GM04504 (cell line): ENCODE measurements around the gene NT5C2.
"Not testable (repeated sequence)": the region's sequence is repeated elsewhere in the genome, so short reads cannot be mapped to it uniquely, and the experiment has no call there.

Experiments
- DNase-seq: peaks from one replicate; pipeline ENCODE4 v3.0.0-alpha.2; 2012; ENCODE audit warnings: low read depth

Gene NT5C2

DNA sequence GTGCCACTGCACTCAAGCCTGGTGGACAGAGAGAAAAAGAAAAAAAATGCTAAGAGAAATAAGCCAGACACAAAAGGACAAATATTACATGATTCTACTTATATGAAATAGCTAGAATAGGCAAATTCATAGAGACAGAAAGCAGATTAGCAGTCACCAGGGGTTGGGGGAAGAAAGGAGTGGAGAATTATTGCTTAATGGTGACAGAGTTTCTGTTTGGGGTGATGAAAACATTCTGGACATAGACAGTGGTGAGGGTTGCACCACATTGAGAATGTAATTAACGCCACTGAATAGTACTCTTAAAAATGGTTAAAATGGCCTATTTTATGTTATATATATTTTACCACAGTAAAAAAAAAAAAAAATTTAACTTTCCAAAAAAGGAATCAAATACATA, 6.4 kb upstream of the NT5C2 start:
- no peak for DNase-seq

DNA sequence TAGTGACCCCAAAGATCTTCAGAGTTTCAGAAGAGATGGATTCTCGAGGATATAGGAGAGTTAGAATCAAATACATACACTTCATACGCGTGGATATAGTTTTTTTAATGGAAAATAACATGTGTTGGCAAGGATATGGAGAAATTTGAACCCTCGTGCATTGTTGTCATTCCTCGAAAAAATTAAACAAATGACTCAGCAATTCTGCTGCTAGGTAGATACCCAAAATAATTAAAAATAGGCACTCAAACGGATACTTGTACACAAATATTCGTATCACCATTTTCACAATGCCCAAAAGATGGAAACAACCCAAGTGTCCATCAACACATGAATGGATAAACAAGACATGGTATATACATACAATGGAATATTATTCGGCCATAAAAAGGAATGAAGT, 5.6 kb upstream of the NT5C2 start:
- no peak for DNase-seq

DNA sequence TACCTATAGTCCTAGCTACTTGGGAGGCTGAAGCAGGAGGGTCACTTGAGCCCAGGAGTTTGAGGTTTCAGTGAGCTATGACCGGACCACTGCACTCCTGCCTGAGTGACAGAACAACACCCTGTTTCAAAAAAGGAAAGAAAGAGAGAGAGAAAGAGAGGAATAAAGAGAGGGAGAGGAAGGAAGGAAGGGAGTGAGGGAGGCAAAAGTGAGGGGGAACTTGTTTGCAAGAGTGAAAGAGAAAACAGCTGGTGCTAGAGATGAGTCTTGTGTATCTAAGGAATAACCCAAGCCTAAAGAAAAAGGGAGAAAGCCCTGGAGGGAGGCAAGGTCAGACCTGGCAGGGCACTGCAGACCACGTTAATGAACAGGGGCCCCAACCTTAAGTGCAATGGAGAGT, 4.8 kb upstream of the NT5C2 start:
- no peak for DNase-seq

DNA sequence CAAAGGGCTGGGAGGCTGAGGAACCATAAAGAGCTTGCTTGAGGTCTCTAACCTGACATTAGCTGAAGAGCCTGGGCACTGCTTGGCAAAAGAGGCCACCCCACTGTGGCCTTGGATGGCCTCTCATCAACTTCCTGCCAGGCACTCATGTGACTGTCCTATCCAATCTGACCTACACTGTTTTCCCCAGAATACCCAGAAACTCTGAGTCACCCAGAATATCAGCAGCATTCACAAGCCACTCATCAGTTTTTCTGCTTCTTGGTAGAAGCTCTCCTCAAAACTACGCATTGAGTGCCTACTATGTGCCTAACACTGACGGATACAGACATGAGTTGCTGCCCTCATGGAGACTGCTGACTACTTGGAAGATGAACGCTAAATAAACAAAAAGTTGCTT, 4.1 kb upstream of the NT5C2 start:
- DNase-seq = peak; percentile 58

DNA sequence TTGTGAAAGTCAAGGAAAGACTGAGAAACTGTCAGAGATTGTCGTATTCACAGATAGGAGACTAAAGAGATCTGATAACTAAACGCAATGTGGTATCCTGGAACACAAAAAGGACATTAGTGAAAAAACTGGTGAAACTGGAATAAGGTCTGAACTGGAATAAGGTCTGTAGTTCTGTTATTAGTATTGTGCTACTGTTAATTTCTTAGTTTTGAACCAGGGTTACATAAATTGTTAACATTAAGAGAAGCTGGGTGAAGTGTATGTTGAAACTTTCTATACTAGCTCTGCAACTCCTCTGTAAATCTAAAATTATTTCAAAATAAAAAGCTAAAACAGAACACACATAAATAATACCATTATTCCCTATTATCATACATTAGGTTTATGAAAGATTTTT, 3.4 kb upstream of the NT5C2 start:
- no peak for DNase-seq

DNA sequence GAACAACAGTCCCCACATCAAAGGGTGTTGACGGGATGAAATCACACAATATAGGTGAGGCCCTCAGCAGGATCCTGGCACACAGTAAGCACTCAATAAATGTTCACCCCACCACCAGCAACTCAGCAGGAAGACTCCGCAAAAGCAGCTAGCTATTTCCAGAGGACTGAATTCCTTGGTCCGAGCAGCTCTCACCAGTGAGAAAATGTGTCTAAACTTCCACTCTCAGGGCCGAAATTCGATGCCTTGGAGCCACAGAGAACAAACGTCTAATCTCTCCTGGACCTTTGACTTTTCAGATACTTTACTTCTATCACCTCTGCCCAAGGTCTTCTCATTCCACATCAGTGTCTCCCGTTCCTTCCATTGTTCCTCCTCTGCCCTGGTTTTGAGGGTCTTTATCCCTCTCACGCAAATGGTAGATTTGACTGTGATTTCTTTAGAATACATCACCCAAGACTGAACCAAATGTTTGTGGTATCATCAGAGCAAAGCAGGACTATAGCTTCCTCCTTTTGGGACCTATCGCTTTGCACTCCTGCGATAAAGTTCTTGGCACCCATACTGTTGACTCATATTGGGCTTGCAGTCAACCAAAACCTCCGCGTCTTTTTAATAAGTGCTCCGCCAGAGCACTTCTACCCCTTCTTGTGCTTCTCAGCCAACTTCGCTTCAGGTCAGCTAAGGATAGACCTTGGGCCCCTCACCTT, 903 bp upstream of the NT5C2 start:
- no peak for DNase-seq

DNA sequence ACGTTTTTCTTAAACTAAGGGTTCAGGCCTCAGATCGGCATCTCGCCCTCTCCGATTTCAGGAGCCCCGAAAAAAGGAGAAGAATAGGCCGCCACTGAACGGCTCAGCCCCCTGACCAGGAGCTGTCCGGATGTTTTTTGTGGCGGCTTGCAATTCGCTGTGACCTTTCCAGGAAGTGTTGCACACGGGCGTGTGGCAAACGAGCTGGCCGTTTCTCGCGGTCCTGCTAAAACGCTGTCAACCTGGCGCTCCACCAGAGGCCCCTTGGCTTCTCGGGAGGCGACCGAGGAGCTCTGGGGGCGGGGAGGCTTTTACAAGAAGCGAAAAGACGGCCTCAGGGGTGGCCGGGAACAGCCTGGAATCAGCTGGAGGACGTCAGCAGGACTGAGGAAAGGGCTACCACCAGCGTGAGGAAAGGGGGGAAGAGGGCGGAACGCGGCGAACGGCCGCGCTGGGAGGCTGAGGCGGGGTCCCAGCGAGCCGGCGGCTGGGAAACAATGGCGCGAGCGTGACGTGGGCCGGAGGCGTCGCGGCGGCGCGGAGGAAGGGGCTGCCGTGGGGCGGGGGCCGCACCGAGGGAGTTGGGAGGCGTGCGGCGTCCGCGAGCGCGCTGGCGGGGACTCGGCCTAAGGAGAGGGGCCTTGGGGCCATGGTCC, 493 bp downstream of the NT5C2 start:
- peak; percentile 65 for DNase-seq

DNA sequence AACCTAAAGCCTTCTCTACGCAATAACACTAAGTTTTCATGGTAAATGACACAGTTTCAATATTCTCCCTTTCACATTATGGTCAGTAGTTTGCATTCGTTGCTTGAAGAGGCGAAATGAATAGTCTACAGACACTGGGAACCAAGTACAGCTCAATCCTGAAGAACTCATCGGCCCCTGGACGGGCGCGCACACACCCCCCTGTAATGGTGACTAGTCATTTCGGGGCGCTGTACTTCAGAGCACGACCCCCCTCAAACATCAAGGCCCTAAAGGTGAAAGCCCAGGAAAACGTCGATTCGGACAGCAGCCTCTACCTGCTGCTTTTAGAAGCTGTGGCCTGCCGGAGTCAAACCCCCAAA, 1.0 kb downstream of the NT5C2 start:
- no peak for DNase-seq

DNA sequence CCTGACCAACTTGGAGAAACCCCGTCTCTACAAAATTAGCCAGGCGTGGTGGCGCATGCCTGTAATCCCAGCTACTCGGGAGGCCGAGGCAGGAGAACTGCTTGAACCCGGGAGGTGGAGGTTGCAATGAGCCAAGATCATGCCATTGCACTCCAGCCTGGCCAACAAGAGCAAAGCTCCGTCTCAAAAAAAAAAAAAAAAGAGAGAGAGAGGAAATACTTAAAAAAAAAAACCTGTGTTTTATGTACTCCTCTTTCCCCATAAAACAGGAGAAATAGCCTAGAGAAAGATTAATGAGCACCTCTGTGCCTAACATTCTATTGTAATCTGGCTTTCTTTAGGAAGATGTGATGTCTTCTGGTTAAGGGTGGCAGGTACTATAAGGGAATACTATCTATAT, 1.9 kb downstream of the NT5C2 start:
- DNase-seq = not testable (repeated sequence)

DNA sequence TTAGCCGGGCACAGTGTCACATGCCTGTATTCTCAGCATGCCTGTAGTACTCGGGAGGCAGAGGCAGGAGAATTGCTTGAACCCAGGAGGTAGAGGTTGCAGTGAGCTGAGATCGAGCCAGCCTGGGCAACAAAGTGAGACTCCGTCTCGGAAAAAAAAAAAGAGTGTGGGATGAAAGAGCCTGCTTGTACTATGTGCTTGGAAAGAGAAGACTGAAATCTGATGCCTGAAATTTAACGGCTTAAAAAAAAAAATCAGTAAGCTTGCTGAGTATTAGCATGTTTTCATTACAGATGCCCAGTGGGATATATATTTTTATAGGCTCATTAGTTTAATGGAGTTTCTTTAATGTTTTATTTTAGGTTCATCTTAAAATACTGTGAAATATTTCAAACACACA, 4.2 kb downstream of the NT5C2 start:
- no peak for DNase-seq

DNA sequence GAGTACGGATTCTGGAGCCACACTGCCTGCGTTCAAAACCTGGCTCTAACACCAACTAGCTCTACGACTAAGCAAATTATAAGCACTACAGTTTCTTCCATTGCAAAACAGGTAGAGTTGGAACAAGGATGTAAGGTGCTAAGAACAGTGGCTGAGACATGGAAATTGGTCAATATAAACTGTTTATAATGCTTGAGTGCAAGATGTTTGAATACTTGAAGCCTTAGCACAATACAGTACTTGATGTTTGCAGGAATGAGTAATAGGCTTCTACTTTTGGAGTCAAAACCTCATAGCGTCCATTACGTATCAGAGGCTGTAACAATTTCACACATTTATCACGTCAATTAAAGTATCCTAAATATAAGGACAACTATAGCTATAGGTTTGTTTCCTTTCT, 6.9 kb downstream of the NT5C2 start:
- DNase-seq = no peak

DNA sequence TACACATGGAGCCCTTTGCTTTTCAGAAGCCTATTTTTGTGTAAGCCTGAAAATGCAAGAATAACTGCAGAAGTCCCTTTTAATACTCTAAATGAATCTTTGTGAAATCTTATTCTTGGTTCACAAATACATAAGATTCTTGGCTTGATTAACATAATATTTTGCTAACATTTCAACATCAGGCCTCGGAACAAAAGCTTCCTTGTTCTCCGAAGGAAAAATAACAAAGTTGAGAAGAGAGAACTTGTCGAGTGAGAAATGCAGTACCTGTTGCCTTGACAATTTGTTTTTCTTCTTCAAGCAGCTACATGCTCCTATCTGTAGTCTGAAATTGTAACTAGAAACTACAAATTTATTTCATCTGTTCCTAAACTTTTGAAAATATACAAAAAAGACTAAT, 8.5 kb downstream of the NT5C2 start:
- no peak for DNase-seq

DNA sequence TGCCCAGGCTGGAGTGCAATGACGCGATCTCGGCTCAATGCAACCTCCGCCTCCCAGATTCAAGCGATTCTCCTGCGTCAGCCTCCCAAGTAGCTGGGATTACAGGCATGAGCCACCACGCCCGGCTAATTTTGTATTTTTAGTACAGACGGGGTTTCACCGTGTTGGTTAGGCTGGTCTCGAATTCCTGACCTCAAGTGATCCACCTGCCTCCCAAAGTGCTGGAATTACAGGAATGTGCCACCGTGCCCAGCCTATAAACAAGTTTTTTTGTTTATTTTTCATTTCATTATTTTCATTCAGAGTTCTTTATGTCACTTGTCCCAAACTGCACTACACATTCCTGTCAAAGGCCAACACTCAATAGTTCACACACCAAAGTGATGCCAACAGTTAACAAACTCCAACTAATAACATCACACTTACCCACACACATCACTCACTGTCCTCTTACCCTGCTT, 9.1 kb downstream of the NT5C2 start:
- DNase-seq = not testable (repeated sequence)

DNA sequence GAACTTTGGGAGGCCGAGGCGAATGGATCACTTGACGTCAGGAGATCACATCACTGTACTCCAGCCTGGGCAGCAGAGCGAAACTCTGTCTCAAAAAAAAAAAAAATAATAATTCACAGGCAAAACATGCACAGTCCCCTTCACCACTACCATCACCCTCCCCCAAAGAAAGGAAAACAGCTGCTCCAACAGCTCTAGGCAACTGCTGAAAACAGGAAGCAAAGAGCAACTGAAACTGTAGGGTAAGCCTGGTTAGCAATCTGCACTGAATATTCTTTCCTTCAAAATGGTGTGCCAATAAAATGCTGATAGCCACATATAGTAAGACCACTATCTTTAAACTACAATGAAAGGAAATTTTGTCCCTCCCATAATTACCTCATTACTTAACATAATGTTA, 11.8 kb downstream of the NT5C2 start:
- DNase-seq = no peak

DNA sequence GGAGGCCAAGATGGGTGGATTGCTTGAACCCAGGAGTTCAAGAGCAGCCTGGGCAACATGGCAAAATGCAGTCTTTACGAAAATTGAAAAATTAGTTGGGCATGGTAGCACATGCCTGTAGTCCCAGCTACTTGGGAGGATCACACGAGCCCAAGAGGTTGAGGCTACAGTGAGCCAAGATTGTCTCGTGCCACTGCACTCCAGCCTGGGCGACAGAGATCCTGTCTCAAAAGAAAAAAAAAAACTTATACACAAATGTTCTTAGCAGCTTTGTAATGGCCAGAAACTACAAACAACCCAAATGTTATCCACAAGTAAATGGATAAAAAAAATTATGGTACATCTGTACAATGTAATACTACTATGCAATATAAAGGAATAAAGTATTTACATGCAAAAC, 12.6 kb downstream of the NT5C2 start:
- no peak for DNase-seq

DNA sequence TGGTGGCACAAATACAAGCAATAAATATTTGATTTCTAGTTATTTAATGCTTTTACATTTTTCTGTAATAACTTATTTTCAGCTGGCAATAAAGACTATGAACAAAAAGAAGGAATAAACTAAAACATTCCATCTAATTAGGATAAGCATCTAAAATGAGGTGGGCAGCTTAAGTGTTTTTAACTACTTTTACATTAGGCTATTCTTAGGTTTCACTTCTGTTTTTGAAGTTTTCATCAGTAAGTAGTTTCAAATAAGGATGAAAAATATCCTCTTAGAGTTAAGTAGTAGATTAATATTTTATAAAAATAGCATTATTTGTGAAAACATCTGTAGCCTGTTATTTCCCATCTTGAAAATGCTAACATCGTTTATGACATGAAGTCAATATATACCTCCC, 15.9 kb downstream of the NT5C2 start:
- no peak for DNase-seq

DNA sequence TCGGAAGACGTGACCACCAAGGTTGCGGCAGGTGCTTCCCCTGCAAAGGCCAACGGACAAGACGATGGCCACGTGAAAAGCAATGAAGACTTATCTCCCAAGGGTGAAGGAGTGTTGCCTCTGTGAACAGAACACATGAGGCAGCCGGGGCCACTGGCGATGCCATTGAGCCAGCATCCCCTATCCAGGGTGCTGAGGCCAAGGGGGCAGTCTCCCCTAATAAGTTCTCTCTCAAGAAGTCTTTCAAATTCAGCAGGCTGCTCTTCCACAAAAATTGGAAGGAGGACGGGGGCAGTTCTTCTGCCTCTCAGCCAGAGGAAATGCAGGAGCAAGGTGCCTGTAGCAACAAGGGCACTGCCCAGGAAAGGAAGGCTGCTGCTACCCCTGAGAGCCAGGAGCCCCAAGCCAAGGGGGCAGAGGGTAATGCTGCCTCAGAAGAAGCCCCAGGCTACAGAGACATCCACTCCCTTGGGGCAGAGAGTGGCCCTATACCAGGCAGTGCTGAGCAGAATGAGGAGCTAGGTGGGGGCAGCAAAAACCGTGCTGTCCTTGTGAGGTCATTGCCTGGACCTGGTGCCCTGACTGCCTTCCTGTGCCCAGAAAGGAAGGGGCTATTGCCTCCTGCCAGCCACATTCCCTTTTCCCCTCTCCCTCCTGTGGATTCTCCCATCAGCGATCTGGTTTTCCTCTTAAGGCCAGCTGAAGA, 17.3 kb downstream of the NT5C2 start:
- no peak for DNase-seq

DNA sequence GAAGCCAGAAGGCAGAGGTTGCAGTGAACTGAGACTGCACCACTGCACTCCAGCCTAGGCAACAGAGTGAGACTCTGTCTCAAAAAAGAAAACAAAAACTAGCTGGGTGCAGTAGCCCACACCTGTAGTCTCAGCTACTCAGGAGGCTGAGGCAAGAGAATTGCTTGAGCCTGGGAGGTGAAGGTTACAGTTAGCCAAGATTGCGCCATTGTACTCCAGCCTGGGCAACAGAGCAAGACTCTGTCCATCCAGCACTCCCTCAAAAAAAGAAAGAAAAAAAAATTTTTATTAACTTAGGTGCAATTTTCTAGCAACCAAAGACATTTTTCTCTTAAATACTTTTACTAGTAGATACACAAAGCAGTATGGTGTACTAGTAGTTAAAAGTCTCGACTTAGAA, 18.7 kb downstream of the NT5C2 start:
- not testable (repeated sequence) for DNase-seq

DNA sequence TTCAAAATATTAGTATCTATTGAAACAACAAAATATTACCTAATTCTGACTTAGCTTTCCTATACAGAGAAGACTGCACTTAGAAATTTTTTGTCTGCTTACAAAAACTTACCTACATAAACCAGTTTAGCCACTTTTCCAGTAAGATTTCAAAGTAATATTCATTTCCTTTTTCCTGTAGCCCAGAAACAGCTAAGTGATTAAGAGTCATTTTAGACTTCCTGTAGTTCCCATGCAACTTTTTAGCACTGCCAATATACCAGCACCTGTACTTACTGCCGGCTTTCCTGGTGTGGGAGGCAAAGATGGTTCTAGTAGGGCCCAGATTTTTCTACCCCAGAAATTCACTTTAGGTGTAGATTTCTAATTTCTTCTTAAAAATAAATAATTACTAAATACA, 21.8 kb downstream of the NT5C2 start:
- DNase-seq = no peak

DNA sequence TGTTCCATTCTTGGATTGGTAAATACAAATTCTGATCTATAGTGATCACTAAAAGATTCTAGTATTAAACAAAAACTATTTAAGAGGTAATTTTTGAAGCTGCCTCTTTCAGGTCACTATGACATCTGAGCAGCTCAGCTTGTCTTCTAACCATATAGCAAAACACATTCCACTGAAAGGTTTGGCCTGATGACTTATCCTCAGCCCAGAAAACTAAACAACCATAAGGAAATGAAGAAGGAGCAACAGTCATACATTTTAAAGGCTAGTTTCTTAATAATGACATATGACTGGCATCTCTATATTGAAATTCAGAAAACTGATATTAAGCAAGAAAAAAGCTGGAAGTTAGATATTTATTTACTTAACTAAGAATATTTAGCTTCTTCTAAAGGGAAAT, 24.6 kb downstream of the NT5C2 start:
- DNase-seq = no peak

DNA sequence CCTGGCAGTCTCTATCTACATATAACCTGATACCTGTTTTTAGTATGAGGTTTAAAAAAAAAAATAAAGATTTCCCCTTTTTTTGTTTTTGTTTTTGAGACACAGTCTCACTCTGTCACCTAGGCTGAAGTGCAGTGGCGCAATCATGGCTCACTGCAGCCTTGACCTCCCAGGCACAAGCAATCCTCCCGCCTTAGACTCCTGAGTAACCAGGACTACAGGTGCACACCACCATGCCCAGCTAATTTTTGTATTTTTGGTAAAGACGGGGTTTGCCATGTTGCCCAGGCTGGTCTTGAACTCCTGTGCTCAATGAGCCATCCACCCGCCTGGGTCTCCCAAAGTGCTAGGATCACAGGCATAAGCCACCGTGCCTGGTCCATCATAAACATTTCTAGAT, 25.5 kb downstream of the NT5C2 start:
- not testable (repeated sequence) for DNase-seq

DNA sequence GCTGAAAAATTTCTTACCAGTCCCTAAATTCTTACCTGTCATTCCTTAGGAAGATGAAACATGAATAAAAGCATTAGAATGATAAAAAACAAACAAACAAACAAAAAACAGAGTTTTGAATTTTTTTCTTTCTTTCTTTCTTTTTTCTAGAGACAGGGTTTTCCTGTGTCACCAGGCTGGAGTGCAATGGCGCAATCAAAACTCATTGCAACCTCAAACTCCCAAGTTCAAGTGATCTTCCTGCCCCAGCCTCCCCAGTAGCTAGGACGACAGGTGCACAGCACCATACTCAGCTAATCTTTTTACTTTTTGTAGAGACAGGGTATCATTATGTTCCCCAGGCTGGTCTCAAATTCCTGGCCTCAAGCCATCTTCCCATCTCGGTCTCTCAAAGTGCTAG, 26.5 kb downstream of the NT5C2 start:
- no peak for DNase-seq

DNA sequence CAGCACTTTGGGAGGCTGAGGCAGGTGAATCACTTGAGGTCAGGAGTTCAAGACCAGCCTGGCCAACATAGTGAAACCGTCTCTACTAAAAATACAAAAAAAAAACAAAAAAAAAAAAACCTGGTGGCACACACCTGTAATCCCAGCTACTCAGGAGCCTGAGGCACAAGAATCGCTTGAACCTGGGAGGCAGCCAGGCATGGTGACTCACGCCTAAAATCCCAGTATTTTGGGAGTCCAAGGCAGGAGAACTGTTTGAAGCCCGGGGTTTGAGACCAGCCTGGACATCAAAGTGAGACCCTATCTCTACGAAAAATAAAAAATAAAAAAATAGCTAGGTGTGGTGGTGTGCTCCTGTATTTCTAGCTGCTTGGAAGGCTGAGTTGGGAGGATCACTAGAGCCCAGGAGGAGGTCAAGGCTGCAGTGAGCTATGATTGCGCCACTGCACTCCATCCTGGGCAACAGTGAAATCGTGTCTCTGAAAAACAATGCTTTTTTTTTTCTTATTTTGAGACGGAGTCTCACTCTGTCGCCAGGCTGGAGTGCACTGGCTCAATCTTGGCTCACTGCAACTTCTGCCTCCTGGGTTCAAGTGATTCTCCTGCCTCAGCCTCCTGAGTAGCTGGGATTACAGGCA, 29.2 kb downstream of the NT5C2 start:
- DNase-seq = not testable (repeated sequence)
